SW 1271 (cell line): ENCODE measurements around the gene HECTD2.
"Not testable (repeated sequence)": the region's sequence is repeated elsewhere in the genome, so short reads cannot be mapped to it uniquely, and the experiment has no call there.

Source experiments
- DNase-seq, 2 experiments: peaks; one replicate each; lab custom pipeline; 2025; lab: John Stamatoyannopoulos, UW

The HECTD2 gene

GRCh38 chr10:91409869-91410637 is at the start of gene HECTD2:
HECTD2 (plus strand) TSS chr10:91410344; CDS start chr10:91410439, 95 bp downstream.
- DNase-seq, result peak in 1 of 2 experiments; percentile 54

DNA sequence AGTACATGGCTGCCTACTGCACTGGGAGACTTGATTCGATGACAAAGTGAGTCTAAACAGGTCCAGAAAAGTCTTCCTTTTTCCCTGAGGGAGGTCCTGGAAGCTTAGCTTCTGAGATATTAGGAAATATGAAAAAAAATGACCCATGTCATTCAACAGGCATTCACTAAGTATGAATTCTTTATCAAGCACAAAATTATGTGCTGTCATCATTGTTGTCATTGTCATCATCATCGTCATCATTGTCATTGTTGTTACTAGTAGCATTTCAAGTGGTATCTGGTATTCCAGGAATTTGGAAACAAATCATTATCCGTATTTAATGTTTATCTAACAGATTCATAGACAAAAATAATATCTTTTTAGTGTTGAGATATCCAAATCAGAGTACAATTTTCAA is 49.7 kb upstream of the HECTD2 start:
- no peak for DNase-seq

DNA sequence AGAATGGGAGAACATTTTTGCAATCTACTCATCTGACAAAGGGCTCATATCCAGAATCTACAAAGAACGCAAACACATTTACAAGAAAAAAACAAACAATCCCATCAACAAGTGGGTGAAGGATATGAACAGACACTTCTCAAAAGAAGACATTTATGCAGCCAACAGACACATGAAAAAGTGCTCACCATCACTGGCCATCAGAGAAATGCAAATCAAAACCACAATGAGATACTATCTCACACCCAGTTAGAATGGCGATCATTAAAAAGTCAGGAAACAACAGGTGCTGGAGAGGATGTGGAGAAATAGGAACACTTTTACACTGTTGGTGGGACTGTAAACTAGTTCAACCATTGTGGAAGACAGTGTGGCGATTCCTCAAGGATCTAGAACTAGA is 44.6 kb upstream of the HECTD2 start:
- DNase-seq, result not testable (repeated sequence)

DNA sequence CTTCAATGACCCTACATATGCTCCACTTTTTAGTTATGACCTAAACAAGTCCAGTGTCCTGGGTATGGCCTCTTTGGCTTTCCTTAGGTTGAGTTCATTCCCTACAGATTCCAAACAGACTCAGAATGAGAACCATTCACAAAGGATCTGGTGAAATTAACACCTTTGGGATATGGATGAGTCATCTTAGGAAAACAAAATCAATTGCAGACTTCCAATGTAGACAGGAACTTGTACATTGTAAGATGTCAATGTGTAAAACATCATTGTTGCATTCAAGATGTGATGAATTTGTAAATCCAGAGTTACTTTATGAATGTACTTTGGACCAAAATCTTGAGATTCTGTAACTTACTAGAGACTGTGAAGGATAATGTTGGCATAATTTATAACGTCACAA is 43.4 kb upstream of the HECTD2 start:
- DNase-seq, result no peak

DNA sequence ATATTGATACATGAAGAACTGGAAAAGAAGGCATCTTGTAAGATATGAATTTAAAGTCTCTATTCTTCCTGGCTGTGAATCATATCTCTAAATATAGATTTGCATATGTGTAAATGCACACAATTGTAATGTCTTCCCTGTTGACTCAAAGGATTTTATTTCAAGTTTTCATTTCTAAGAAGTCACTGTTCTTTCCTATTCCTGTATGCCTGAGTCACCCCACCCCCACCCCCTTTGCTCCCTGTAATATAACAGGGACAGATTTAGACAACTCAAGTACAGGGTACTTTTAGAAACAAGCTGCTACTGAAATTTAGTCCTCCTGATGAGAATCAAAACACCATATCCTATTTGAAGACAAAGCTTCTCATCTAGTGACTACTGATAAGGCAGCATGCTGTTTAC is 43.0 kb upstream of the HECTD2 start:
- DNase-seq, result no peak

GRCh38 chr10:91367558-91367957 is 42.6 kb upstream of the HECTD2 start:
- DNase-seq, result no peak

- DNase-seq, result peak in 1 of 2 experiments; percentile 27
Measured at GRCh38 chr10:91369978-91370589, 40.1 kb upstream of the HECTD2 start.

GRCh38 chr10:91374052-91374451 is 36.1 kb upstream of the HECTD2 start:
- no peak for DNase-seq

- DNase-seq, result no peak
Measured at GRCh38 chr10:91378061-91378460, 32.1 kb upstream of the HECTD2 start.

- DNase-seq, result no peak
Measured at GRCh38 chr10:91380873-91381256, 29.3 kb upstream of the HECTD2 start.

DNA sequence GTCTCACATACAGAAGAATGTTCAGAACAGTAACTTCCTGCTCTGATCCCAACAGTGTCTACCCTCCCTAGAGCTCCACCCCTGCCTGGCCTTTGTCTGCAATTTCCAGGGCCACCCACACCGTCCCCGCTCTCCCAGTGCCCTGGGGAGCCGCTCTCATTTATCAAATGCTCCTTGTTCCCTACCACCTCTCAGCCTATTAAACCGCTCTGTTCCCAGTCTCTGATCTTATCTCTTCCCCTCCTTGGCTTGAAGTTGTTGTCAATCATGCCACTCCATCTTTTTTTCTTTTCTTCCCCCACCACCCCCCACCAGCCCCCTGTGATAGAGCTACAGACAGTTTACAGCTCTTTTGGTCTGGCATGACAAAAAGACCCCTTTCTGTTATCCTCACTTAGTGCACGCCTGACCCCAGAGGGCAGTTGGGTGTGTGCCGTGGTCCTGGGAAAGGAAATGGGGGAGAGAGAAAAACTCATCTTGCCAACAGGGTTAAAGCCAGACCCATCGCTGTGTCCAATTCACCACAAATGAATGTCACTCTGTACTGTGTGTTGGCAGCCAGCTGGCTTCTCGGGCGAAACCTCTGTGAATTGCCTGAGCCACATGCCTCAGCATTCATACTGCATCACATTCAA is 28.8 kb upstream of the HECTD2 start:
- DNase-seq, result no peak

- no peak for DNase-seq
Measured at GRCh38 chr10:91385306-91386085, 24.6 kb upstream of the HECTD2 start.

DNA sequence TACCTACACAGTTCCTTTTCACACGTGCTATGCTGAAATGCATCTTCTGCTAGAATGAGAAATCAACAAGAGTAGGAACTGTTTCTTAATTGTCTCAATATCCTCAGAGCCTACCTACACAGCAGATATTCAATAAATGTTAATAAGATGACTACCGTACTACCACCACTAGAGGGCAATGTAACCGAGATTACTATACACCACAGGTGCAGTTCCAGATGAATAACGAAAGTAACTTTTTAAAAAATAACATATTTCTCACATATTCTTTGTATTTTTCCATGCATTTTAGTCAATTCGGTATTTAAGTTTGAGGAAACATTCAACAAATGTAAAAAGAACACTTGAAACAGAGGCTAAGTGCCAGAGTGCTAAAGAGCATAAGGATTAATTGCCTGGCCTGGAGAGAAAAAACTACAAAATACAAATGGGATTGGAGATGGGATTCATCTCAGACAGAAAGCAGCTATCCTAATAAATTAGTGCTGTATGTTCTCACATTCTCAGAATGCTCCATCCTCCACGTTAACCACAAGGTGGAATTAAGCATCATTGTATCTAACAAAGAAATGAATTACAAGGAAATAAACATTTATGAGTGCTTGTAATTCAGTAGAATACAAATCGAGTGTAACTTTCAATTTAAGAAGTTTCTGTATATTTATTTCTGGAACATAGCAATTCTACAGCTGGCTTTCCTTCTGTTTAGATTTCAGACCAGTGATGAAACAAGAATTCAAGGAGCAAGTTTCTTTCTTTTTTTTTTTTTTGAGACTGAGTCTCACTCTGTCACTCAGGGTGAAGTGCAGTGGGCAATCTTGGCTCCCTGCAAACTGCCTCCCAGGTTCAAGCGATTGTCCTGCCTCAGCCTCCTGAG is 20.3 kb upstream of the HECTD2 start:
- DNase-seq, result peak in 1 of 2 experiments; percentile 43

DNA sequence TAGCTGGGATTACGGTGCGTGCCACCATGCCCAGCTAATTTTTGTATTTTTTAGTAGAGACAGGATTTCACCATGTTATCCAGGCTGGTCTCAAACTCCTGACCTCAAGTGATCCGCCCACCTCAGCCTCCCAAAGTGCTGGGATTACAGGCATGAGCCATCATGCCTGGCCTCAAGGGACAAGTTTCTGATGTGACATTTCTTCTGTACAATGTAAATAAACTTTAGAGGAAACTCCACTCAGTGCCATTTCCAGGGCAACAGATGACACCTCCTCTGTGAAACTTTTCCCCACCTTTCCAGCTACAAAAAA is 19.7 kb upstream of the HECTD2 start:
- not testable (repeated sequence) for DNase-seq

GRCh38 chr10:91391920-91392319 is 18.2 kb upstream of the HECTD2 start:
- DNase-seq, result no peak

- DNase-seq, result no peak
Measured at GRCh38 chr10:91406322-91406721, 3.8 kb upstream of the HECTD2 start.

- DNase-seq, result peak; percentile 49 to 74
Measured at GRCh38 chr10:91409069-91409868, 875 bp upstream of the HECTD2 start.

DNA sequence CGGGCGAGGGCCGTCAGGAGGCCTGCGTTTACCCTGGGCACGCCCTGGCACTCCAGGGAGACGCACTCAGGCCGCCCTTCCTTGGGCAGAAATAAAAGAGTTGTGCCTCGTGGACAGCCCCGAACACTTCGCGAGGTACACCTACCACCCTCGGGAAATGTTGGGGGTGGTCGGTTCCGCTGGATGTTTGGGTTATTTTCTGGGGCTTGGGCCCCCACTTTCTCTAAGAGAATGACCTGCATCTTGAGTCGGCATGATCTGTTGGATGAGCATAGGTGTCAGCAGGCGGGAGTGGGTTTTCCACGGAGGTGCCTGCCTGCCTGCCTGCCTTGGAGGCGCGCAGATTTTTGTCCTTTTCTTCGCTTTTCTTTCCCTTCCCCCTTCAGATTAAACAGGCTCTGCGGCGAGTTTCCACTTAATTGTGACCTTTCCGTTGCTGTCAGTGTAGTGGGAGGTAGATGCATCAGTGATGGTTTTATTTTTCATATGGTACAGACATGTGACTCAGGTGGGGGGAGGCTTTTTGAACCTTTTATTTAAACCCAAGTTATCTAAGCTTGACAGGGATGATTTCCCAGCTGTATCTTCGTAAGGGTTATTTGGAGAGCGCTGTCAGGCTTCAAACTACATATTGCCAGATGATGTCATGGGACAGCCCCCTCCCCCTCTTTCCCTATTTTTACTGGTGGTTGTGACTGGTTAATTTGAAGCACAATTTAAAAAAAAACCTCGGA is 661 bp downstream of the HECTD2 start:
- DNase-seq, result peak; percentile 13 to 44

- no peak for DNase-seq
Measured at GRCh38 chr10:91411621-91412020, 1.5 kb downstream of the HECTD2 start.
